GM11168 (cell line): Measurements from ENCODE around the gene KIF16B.
"Not testable (repeated sequence)": the region's sequence is repeated elsewhere in the genome, so short reads cannot be mapped to it uniquely, and the experiment has no call there.

Experiments
- in situ Hi-C: fragments of 300-500 bp; cut with MboI; formaldehyde crosslinking; loops from one replicate; pipeline ENCODE4 v1.12.0; 2022; ENCODE audit warnings: low sequenced_read_pairs; ENCODE audit not compliant: unreplicated experiment

KIF16B gene

GRCh38 chr20:16590041-16590633 lies 16.9 kb upstream of the KIF16B start:
- in situ Hi-C loops = no loop called here

GRCh38 chr20:16589623-16590022 lies 16.4 kb upstream of the KIF16B start:
- in situ Hi-C loops = no loop called here

GRCh38 chr20:16588241-16588640 lies 15.0 kb upstream of the KIF16B start:
- in situ Hi-C loops = no loop called here

DNA sequence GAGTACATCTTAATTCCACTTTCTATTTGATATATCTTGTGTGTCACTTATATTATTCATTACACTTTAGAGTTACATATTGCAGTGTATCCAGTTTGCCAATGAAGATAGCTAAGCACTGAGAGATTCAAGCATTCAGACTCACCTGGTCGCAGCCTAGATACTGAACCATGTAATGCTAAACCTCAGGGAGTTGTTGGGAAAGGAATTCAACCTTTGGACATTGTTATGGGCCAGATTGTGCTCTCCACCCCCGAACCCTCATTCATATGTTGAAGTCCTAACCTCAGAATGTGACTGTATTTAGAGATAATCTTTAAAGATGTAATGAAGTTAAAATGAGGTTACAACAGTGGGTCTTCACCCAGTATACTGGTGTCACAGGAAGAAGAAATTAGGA lies 13.8 kb upstream of the KIF16B start:
- in situ Hi-C loops = no loop called here

DNA sequence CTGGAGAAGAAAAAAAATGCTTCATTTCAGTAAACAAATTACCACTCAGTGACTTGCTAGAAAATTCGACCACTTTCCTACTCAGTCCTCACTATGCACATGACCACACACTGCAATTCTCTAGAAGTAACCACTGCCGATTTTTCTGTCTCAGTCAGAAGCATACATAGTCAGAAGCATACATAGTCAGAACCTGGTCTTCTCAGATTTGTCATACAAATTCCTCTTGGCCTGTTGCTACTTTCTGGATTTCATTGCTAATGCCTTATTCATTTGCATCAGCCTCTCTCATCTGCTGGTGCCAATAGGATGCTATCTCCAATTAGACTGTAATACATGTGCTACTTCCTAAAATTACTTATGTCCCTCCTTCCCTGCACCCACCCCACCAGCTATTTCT lies 10.2 kb upstream of the KIF16B start:
- in situ Hi-C loops = no loop called here

DNA sequence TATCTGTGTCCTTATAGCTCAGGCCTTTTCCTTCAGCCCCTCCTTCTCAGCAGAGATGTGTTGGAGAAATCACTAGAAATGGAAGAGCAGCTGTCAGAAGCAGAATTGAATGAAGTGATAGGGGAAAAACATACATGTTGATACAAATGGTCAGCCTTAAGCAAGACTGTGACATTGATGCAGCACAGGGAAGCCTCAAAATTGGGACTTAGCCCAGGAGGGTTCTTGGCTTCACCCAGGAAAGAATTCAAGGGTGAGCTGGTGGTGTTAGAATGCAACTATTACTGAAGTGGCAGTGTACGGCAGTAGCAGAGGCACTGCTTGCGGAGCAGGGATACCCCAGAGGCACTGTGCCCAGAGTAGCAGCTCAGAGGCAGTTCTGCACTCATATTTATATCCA lies 8.0 kb upstream of the KIF16B start:
- in situ Hi-C loops = no loop called here

DNA sequence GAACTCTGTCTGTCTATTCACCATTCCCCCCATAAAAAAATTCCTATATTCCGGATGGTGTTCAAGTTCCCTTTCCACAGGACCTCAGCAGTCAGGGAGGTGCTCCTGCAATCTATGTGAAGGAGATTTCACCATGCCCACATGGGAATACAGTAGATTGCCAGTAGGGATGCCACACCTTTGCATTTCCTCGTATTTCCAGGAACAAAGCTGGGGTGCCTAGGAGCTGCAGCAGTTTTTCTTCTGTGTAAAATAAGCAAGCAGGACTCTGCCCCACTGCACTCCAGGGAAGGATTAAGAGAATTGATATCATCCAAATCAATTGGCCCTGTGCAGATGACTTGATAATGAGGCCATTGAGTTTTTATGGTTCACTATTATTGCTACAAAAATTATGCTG lies 7.4 kb upstream of the KIF16B start:
- in situ Hi-C loops = no loop called here

- in situ Hi-C loops = no loop called here
Observed at GRCh38 chr20:16580147-16580546, 6.9 kb upstream of the KIF16B start.

- in situ Hi-C loops = no loop called here
Observed at GRCh38 chr20:16576219-16576618, 3.0 kb upstream of the KIF16B start.

- in situ Hi-C loops = no loop called here
Observed at GRCh38 chr20:16575390-16576140, 2.3 kb upstream of the KIF16B start.

- in situ Hi-C loops = no loop called here
Observed at GRCh38 chr20:16574656-16575355, 1.6 kb upstream of the KIF16B start.

GRCh38 chr20:16571333-16571732 lies 1.9 kb downstream of the KIF16B start:
- in situ Hi-C loops = no loop called here

DNA sequence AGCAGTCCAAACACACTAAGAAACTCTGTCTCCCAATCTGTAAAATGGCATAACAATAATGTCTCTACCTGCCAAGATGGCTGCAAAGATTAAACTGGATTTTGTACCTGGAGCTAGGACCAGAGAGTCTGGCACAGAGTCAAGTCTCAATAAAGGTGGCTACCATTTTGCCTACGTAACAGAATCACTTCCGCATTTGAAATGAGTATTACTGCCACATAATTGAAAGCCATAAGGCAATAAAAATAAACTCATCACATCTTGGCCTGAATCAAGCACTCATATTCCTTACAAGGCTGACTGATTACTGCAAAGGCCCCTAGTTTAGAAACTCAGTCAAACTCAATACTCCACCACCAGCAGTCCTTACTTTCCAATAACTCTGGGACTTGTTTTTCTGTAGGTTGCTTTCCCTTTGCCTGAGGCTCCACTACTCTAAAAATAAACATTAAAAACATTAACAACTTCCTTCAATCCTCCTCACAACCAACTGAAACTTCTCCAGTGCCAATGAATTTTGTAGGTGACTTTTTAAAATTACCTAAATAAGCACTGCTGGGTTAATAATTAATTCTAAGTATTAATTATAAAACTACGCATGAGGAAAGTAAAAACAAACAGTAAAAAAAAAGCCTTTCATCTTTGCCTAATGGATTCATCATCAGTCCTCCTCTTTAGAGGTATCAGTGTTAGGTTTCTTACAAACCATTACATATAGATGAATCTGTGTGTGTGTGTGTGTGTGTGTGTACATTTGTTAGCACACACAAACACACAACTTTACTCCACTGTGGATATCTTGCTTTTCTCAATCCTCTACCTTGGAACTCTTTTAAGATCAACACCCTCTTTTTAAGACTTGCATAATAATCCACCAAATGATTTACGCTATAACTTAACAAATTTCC lies 3.7 kb downstream of the KIF16B start:
- in situ Hi-C loops = no loop called here

GRCh38 chr20:16566080-16566479 lies 7.2 kb downstream of the KIF16B start:
- in situ Hi-C loops = no loop called here

DNA sequence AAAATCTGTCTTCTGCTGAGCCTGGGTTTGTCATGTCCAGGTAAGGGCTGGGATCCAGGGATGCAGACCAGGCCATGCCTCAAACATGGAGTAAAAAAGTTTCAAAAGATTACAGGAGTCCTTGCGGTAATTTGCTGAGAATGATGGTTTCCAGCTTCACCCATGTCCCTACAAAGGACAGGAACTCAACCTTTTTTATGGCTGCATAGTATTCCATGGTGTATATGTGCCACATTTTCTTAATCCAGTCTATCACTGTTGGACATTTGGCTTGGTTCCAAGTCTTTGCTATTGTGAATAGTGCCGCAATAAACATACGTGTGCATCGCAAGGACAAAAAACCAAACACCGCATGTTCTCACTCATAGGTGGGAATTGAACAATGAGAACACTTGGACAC lies 9.2 kb downstream of the KIF16B start:
- in situ Hi-C loops = not testable (repeated sequence)

- in situ Hi-C loops = no loop called here
Observed at GRCh38 chr20:16563066-16563806, 10.0 kb downstream of the KIF16B start.

DNA sequence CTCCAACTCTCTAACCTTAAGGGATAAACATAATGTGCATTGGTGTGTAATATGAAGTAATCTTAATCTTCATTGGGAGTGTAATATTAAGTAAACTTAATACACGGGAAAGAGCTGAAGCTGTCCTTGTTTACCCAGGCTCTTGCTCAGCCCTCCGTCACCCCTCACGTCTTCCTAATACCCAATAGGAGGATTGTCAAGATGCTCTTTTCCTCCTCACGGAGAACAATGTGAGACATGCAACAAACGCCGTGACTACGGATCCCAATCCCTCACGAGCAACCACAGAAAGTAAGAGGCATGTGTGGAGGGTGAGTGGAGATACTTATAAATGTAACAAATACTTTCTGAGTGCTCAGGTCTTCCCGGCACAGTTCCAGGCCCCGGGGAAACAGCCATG lies 11.0 kb downstream of the KIF16B start:
- in situ Hi-C loops = no loop called here

GRCh38 chr20:16560661-16561060 lies 12.6 kb downstream of the KIF16B start:
- in situ Hi-C loops = no loop called here

GRCh38 chr20:16560216-16560615 lies 13.0 kb downstream of the KIF16B start:
- in situ Hi-C loops = no loop called here

DNA sequence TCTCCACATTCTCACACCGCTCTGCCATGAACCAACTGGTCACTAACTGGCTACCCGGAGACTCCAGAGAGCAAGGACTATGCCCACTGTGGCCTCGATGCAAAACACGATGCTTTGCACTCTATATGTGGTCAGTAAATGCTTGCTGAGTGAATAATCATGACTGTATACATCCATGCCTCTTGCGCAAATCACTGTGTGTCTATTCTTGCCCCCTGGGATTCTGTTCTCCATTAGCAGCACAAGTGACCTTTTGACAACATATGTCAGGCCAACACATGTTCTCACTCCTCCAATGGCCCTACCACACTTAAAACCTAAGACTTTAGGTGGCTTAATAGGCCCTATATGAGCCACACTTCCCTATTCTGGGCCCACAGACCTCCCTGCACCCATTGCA lies 16.9 kb downstream of the KIF16B start:
- in situ Hi-C loops = no loop called here
